ENCODE measurements around the gene MIA.
A peak's percentile ranks its signal among the peaks of the same experiment; 100 is the strongest.
"Not testable (repeated sequence)": the region's sequence is repeated elsewhere in the genome, so short reads cannot be mapped to it uniquely, and the experiment has no call there.

MIA gene

GRCh38 chr19:40750874-40751537, 24.3 kb upstream of the MIA start, which contains the start of gene SNRPA:
TSS of gene SNRPA (plus strand) at chr19:40751203. CDS start at chr19:40751409, 206 bp downstream.
- peak; percentile 100 for DNase-seq

DNA sequence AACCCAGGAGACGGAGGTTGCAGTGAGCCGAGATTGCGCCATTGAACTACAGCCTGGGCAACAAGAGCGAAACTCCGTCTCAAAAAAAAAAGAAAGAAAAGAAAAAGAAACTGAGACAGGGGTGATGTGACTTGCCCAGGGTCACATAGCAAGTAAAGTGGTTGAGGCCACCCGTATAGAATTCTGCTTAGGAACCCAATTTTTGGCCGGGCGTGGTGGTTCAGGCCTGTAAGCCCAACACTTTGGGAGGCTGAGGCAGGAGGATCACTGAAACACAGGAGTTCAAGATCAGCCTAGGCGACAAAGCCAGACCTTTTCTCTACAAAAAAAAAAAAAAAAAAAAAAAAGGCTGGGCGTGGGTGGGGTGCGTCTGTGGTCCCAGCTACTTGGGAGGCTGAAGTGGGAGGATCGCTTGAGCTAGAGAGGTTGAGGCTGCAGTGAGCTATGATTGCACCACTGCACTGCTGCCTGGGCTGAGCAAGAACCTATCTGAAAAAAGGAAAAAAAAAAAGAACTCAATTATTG, 23.0 kb upstream of the MIA start:
- no peak for DNase-seq

DNA sequence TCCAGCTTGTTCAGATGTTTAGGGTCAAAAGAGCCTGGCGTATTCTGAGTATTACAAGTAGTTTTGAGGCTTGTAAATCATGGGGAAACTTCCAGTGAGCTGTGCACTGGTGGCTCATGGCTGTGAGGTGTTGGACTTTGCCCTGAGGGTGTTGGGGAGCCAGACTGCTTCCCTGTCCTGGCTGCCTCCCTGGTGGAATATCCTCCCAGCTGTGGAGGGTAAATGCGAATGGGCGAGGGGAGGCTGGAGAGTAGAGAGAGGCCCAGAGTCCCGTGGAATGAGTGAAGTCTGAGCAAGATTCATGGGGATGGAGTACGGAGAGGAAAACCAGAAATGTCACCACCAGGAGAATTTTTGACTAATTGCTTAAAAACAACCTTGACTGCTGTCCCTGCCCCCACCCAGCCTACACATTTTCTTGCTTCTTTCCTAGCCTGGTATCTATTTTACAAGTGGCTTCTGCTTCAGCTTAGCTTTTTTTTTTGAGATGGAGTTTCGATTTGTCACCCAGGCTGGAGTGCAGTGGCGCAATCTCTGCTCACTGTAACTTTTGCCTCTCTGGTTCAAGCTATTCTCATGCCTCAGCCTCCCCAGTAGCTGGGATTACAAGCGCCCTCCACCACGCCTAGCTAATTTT, 20.6 kb upstream of the MIA start:
- DNase-seq = no peak

- DNase-seq = no peak
Measured at GRCh38 chr19:40755248-40755624, 20.1 kb upstream of the MIA start.

GRCh38 chr19:40755791-40756190, 19.5 kb upstream of the MIA start:
- no peak for DNase-seq

DNA sequence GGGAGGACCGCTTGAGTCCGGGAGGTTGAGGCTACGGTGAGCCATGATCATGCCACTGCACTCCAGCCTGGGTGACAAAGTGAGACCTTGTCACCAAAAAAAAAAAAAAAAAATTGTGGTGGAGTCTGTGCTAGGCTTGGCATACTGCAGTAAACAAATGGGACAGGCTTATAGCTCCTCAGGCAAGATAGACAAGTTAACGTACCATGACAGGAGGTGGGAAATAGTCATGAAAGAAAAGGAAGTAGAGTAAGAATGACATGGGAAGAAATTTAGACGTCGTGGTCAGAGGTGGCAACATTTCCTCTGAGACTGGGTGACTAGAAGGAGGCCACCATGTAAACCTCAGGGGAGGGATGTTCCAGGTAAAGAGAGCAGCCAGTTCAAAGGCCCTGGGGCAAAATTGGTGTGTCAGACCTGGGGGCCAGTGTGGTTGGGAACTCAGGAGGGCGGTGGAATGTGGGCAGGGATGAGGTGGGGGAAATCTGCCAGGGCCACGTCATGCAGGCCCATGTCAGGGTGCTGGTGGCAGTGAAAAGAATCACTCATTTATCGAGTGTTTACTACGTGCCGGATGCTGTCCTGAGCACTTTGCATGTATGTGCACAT, 18.7 kb upstream of the MIA start:
- no peak for DNase-seq

DNA sequence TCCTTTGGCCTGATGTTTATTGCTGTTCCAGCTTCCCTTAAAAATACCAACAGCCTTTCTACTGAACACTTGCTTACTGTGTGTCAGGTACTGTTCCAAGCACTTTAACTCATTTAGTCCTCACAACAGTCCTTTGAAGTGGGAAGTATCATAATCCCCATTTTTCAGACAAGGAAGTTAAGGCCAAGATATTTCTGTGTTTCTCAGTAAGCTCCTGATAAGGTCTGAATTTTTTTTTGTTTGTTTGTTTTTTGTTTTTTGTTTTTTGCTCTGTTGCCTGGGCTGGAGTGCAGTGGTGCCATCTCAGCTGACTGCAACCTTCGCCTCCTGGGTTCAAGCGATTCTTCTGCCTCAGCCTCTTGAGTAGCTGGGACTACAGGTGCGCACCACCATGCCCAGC, 16.8 kb upstream of the MIA start:
- no peak for DNase-seq

DNA sequence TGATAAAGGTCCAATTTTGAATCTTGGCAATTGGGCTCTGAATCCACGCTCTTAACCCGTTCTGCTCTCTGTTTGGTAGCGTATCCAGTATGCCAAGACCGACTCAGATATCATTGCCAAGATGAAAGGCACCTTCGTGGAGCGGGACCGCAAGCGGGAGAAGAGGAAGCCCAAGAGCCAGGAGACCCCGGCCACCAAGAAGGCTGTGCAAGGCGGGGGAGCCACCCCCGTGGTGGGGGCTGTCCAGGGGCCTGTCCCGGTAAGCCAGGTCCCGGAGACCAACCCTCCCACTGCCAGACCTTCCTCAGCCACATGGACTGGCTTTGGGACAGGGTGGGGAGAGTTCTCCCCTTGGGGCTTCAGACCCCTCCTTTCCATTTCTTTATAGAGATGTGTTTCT, 16.0 kb upstream of the MIA start:
- DNase-seq = no peak

- no peak for DNase-seq
Measured at GRCh38 chr19:40762754-40763470, 12.4 kb upstream of the MIA start.

DNA sequence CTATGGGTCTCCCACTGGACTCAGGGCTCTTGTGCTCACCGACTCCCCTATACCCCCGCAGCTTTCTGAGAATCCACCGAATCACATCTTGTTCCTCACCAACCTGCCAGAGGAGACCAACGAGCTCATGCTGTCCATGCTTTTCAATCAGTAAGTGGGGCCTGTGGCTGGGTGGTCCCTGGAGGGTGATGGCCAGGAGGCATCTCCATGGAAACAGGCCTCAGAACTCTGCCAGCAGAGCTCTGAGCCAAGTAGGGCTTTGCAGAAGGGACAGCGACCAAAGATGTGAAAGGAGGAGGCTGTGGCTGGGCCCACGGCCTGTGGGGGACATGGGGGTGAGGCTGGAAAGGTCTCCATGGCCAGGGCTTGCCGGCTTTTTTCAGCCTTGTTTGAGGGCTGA, 11.8 kb upstream of the MIA start:
- DNase-seq = no peak

DNA sequence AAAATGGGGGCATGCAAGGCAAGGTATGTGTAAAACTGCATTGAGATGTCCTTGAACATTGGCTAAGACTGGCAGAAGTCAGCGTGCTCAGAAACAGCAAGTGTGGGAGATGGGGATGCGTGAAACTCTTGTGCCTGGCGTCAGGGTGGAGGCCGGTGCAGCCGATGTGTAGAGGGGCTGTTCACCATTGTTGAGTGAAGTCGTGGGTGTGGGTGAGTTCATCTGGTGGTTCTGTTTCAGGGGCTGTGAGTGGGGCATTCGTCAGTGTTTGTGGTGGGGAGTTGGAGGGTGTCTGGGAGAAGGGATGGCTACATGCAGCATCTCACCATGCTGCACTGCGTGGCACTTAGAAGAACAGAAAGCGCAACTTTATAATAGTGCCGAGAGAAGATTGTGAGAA, 11.4 kb upstream of the MIA start:
- no peak for DNase-seq

DNA sequence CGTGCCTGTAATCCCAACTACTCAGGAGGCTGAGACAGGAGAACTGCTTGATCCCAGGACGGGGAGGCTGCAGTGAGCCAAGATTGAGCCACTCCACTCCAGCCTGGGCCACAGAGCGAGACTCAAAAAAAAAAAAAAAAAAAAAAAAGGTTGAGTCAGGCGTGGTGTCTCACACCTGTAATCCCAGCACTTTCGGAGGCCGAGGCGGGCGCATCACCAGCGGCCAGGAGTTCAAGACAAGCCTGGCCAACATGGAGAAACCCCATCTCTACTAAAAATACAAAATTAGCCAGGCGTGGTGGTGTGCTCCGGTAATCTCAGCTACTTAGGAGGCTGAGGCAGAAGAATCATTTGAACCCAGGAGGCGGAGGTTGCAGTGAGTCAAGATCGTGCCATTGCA, 8.9 kb upstream of the MIA start:
- not testable (repeated sequence) for DNase-seq

DNA sequence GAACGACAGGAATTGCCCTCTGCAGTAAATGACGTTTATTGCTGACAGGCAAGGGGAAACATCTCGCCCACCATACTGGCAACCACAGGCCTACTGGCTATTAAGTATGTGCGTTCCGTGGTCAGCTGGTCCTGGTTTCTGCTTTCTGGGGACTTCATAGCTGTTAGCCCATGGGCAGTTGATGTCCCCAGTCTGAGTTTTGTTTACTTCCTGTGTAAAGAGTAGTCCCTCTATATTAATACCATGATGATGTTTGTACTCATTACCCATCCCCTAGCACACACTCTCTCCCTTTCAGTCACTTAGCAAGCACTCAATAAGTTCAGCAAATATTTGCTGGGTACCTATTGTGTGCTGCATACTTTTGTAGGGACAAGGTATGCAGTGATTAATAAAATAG, 6.5 kb upstream of the MIA start:
- no peak for DNase-seq

DNA sequence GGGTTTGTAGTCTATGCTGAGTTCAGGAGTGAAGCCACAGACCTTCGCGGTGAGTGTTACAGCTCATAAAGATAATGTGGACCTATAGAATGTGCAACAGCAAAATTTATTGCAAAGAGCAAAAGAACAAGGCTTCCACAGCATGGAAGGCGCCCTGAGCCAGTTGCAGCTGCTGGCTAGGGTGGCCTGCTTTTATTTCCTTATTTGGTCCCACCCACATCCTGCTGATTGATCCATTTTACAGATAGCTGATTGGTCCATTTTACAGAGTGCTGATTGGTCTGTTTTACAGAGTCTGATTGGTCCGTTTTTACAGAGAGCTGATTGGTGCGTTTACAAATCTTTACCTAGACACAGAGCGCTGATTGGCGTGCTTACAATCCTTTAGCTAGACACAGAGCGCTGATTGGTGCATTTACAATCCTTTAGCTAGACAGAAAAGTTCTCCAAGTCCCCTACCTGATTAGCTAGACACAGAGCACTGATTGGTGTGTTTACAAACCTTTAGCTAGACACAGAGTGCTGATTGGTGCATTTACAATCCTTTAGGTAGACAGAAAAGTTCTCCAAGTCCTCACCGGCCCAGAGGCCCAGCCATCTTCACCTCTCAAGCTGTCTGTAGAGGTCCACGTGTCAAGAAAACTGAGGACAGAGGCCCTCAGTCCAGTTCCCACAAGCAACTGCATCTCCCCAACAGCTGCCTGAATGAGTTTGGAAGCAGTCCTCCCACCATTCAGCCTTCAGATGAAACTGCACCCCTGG, 4.0 kb upstream of the MIA start:
- DNase-seq = not testable (repeated sequence)

GRCh38 chr19:40775632-40776022, 306 bp downstream of the MIA start:
- DNase-seq = no peak

- no peak for DNase-seq
Measured at GRCh38 chr19:40776364-40776763, 1.0 kb downstream of the MIA start.

- DNase-seq = peak; percentile 100
Measured at GRCh38 chr19:40776932-40777644, 1.8 kb downstream of the MIA start.

DNA sequence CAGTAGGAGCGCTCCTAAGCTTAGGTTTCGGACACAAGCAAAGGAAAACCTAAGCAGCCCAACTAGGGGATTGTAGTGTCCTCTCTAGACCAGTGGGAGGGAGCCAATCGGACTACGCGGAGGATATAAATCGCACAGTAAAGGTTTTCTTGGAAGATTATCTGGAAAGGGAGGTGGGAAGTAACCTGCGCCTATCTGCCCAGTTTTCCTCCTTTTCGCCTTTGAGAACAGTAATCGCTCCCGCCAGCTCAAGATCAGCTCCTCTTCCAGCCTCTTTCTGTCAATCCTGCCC, 2.3 kb downstream of the MIA start:
- DNase-seq = no peak

DNA sequence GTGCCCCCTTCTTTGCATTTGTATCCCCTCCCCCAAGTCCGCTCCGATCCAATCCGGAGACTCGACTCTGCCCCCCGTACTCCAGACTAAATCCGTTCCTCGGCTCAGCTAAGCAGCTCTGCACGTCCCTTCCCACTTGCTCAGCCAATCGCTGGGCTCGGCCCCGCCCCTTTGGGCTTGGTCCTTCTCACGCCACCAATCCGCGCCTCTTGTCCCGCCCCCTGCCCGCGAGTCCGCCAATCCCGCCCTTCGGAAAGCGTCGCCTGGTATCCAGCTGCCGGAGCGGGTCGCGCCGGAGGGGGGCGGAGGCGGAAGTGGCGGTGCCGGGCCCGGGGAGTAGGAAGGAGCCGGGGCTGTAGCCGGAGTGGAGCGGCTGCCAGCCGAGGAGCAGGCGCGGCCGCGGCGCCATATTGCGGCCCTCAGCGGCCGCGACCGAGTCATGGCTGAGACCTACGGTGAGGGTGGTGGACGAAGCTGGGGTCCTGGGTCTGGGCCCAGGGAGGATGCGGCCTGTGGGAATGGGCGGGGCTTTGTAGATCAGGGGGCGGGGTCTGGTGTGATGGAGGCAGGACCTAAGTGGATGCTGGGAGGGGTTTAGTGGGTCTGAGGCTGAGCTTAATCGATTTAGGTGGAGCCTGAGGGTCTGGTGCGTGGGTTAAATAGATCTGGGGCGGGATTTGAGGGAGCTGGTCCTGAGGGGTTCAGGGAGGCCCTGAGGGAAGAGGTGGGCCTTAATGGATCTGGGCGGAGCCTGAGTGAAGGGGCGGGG, 2.8 kb downstream of the MIA start, which contains the start of gene RAB4B:
Gene RAB4B, plus strand, starts transcription at position 311 of the 769 bp plus-strand sequence. Its CDS starts 129 bp downstream, at position 440.
- peak; percentile 100 for DNase-seq

DNA sequence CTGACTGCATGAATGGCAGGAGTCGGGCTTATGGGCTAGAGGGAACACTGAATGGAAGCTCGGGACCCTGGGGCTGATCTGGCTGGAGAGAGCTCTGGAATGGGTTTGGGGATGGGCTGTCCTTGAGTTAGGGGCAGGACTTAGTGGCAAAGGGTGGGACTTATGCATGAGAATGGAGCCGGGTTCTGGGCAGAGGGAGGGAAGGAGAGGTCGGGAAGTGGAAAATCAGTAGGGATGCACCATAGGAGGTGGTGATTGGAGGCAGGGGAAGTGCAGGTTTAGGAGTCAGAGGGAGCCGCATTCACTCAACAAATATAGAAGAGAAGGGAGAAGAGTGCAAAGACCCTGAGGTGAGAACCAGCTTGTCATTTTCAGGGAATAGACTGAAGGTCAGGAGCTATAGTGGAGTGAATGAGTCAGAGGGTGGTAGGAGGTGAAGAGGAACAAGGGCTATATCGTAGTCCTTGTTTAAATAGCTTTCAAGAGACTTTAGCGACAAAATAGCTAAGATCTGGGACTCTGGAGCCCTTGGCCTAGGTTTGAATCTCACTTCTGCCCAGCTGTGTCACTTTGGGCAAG, 3.5 kb downstream of the MIA start:
- DNase-seq = no peak

GRCh38 chr19:40780582-40780981, 5.3 kb downstream of the MIA start:
- DNase-seq = no peak

Data from NCI-H2227 treated with DMSO at 0.1 percent for 48 hours (cell line).